IPS DF 6.9 (cell line): ENCODE results near the gene TMEM221.

Source experiments
- DNase-seq: peaks from one replicate; pipeline ENCODE4 v3.0.0-alpha.2; 2013; ENCODE audit warnings: low read depth, low spot score
- H3K27ac ChIP-seq: one replicate; pipeline ENCODE4 v1.5.1; 2013; ENCODE audit warnings: low read length, control low read depth
- H3K27me3 ChIP-seq: 2 replicates; pipeline ENCODE4 v1.6.1; 2013; ENCODE audit warnings: mild to moderate bottlenecking, low read length; ENCODE audit not compliant: control insufficient read depth, insufficient read depth
- H3K36me3 ChIP-seq: 2 replicates; pipeline ENCODE4 v1.6.1; 2013; ENCODE audit warnings: low read length; ENCODE audit not compliant: control insufficient read depth, insufficient read depth
- H3K4me1 ChIP-seq: 2 replicates; pipeline ENCODE4 v1.6.1; 2013; ENCODE audit warnings: low read length; ENCODE audit not compliant: control insufficient read depth, insufficient read depth
- H3K4me3 ChIP-seq: 2 replicates; pipeline ENCODE4 v1.5.1; 2013; ENCODE audit warnings: mild to moderate bottlenecking, low read length
- H3K9me3 ChIP-seq: 2 replicates; pipeline ENCODE4 v1.6.1; 2013; ENCODE audit warnings: low read length, inconsistent platforms; ENCODE audit not compliant: control insufficient read depth, insufficient read depth
- WGBS: extraction: QIAGEN DNeasy Blood & Tissue Kit; methylation state at CpG from one replicate; pipeline ENCODE4 v1.1.7; 2013; ENCODE audit warnings: mixed read lengths, missing lambda C conversion rate; ENCODE audit not compliant: insufficient read length, insufficient coverage; 5-methylcytosine and 5-hydroxymethylcytosine counted together

Gene TMEM221

DNA sequence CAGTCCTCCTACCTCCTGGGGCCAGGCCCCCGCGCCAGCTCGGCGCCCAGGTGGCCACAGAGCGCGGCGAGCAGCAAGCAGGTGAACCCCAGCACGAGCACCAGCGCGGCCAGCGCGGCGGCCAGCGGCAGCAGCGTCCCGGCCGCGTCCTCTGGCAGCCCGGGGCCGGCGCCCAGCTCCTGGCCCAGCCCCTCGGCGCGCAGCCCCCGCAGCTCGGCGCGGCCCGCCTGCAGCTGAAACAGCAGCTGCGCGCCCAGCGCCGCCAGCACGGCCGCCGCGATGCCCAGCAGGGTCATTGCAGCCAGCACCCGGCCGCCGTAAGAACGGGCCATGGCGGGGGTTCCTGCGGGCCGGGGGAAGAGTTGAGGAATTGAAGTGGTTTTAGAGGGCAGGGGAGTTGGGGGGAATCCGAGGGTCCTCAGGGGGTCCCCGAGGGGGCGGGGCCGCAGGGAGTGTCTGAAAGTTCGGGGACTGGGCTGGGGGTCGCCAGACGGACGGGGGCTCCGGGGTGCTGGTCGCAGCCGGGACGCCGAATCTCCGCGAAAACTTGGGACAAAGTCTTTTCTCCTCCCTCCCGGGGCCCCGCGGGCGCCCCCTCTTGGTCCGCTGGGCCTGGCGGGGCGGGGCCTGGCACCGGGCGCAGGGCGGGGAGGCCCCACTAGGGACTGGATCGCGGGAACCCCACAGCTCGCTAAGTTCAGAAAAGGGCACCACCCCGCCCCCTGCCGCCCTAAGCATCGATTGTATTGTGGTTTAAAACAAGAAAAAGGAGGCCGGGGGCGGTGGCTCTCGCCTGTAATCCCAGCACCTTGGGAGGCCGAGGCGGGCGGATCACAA, at the start of gene TMEM221:
Gene TMEM221 (minus strand): TSS at position 538 of the 837 bp plus-strand sequence. CDS start 206 bp downstream, at position 332.
- Histone ChIP-seq H3K9me3 (no peaks in the 10 kb centered on the region), H3K27ac (no peak within 1 kb of the TSS), H3K4me1 (no peaks in the 10 kb centered on the region), H3K4me3 (peak within 1 kb of the TSS; percentile 60; the same call in 1 of the 2 replicates), H3K36me3 (no peaks in the 10 kb centered on the region), H3K27me3 (peaks cover 5% of the 10 kb centered on the region; the same call in 1 of the 2 replicates)
- DNase-seq, result no peak
- no CpG with 5 or more reads among the region's 81 CpGs for WGBS

DNA sequence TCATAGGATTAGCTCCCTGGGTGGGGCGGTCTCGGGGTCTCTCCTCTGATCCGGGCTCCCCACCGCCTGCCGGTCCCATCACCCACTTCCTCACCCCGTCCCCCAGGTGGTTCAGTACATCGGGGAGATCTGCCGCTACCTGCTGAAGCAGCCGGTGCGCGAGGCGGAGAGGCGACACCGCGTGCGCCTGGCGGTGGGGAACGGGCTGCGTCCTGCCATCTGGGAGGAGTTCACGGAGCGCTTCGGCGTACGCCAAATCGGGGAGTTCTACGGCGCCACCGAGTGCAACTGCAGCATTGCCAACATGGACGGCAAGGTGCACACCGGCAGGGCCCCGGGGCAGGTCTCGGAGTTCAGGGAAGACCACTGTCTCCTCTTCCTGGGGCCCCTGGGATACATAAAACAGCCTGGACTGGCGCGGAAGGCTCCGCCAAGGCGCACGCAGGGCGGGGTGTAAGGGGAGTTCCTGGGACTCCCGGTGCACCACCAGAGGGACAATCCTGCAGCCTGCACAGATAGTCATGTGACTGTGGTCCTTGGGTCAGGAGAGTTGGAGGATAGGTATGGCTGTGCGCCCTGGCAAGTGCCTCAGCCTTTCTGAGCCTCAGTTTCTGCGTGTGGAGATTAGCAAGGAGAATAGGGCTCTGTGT, 48.8 kb upstream of the TMEM221 start:
- no peak overlapping the region for H3K27ac ChIP-seq
- H3K9me3 ChIP-seq, result no peaks in the 10 kb centered on the region
- H3K4me3 ChIP-seq, result no peak overlapping the region
- 0 out of 2 replicates have a peak, but pooled peaks cover 3% of the 10 kb centered on the region for H3K4me1 ChIP-seq
- no peak for DNase-seq
- no CpG with 5 or more reads among the region's 41 CpGs for WGBS
- H3K27me3 ChIP-seq, result no peaks in the 10 kb centered on the region
- no peaks in the 10 kb centered on the region for H3K36me3 ChIP-seq

DNA sequence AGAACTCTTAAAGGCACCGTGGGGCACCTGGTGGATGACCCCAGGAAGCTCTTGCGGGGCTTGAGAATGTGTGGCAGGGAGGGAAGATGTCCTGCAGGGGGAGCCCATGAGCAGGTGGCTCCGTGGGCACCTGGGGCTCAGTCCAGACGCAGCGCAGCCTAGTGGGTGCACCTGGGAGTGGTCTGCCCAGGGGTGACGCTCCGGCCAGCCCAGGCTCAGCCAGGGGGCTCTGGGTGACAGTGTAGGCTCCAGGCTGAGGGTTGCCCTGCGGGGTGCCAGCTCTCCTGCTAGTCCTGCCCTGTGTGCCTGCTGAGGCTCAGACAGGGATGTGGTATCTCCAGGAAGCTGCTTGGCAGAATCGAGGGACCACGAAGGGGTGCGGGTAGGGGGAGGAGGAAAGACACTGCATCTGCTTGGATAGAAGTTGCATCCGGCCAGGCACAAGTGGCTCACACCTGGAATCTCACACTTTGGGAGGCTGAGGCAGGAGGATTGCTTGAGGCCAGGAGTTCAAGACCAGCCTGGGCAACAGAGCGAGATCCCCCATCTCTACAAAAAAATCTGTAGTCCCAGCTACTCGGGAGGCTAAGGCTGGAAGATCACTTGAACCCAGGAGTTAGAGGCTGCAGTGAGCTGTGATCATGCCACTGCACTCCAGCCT, 48.0 kb upstream of the TMEM221 start:
- Histone ChIP-seq H3K27me3 (no peaks in the 10 kb centered on the region), H3K4me1 (0 out of 2 replicates have a peak, but pooled peaks cover 3% of the 10 kb centered on the region), H3K27ac (no peak overlapping the region), H3K9me3 (no peaks in the 10 kb centered on the region), H3K4me3 (no peak overlapping the region), H3K36me3 (no peaks in the 10 kb centered on the region)
- DNase-seq, result no peak
- no CpG with 5 or more reads among the region's 14 CpGs for WGBS

DNA sequence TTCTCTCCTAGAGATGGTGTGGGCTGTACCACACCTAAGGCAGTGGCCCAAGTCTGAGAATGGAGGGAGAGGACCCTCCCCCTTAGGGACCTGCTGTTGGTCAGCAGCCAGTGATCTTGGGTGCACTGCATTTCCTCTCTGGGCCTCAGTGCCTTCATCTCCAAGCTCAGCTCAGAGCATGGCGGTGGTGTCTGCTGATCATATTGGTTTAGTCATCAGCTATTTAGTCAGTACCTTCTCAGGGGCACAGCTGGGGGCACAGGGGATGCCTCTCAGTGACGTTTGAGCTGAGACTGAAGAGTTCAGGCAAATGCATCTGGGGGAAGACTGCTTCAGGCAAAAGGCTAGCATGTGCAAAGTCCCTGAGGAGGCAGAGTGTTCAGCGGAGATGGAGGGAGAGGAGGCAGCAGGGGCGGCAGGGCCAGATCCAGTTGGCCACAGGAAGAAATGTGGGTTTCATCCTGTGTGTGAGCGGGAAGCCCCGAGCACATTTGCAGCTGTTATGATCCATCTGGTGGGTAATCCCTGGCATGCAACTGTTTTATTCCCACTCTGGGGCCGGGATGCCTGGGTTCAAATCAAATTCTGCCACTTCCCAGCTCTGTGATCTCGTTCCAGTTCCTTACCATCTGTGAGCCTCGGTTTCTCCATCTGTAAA, 47.3 kb upstream of the TMEM221 start:
- no CpG with 5 or more reads among the region's 9 CpGs for WGBS
- no peaks in the 10 kb centered on the region for H3K36me3 ChIP-seq
- no peak for DNase-seq
- no peaks in the 10 kb centered on the region for H3K9me3 ChIP-seq
- no peak overlapping the region for H3K27ac ChIP-seq
- H3K4me3 ChIP-seq, result no peak overlapping the region
- 0 out of 2 replicates have a peak, but pooled peaks cover 3% of the 10 kb centered on the region for H3K4me1 ChIP-seq
- H3K27me3 ChIP-seq, result no peaks in the 10 kb centered on the region

DNA sequence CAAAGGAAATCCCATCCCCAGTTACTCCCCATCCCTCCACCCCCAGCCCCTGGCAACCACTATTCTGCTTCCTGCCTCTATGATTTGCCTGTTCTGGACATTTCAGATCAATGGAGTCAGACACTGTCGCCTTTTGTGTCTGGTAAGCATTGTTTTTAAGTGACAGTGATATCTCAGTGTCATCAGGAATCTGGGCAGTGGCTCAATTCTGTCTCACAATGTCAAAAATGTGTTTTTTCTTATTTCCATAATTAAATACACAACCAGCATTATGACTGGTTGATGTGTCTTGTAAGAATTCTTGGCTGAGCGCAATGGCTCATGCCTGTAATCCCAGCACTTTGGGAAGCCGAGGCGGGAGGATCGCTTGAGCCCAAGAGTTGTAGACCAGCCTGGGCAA, 42.8 kb upstream of the TMEM221 start:
- Histone ChIP-seq H3K4me3 (no peak overlapping the region), H3K27me3 (no peaks in the 10 kb centered on the region), H3K36me3 (no peaks in the 10 kb centered on the region), H3K4me1 (peaks cover 6% of the 10 kb centered on the region), H3K27ac (no peak overlapping the region), H3K9me3 (no peaks in the 10 kb centered on the region)
- no CpG with 5 or more reads among the region's 5 CpGs for WGBS
- no peak for DNase-seq

DNA sequence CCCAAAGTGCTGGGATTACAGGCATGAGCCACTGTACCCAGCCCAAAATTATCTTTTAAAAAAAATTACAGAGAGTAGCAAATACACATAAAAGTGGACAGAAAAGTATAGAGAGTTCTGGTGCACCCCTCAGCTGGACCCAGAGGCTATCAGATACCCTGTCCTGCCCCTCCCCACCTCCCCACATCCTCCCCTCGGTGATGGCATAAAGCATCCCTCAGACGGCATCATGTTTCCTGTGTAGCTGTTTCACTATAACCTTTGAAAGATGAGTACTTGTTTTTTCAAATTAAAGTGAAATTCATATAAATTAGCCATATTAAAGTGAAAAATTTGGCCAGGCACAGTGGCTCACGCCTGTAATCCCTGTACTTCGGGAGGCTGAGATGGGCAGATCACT, 41.9 kb upstream of the TMEM221 start:
- WGBS, result no CpG with 5 or more reads among the region's 4 CpGs
- H3K27me3 ChIP-seq, result no peaks in the 10 kb centered on the region
- no peaks in the 10 kb centered on the region for H3K36me3 ChIP-seq
- H3K4me3 ChIP-seq, result no peak overlapping the region
- H3K4me1 ChIP-seq, result peaks cover 6% of the 10 kb centered on the region
- no peak overlapping the region for H3K27ac ChIP-seq
- DNase-seq, result no peak
- H3K9me3 ChIP-seq, result no peaks in the 10 kb centered on the region

DNA sequence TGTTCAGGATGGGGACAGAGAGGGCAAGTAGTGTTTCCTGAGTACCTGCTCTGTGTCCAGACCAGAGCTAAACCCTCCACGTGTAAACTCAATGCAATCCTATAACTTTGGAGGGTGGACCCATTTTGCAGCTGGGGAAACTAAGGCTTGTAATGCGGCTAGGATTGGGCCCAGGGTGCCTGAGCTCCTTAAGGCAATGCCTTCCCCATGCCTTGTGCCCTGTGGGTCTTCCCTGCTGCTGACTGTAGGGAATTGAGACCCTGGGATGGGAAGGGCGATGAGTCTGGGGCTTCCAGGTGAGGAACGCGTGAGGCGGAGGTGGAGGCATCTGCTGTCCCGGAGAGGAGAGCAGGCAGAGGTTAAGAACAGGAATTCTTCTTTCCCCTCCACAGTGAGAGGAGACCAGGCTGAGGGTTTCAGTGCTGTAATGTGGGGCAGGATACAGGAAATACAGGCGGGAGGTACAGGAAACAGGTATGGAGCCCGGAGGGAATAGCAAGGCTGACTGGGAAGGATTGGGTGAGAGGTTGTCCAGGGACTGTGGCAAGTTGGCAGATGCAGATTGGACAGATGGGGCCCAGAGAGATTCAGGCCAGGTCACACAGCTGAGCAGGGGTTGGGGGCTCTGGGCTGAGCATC, 41.0 kb upstream of the TMEM221 start:
- DNase-seq, result no peak
- no peaks in the 10 kb centered on the region for H3K9me3 ChIP-seq
- H3K27ac ChIP-seq, result no peak overlapping the region
- peaks cover 6% of the 10 kb centered on the region for H3K4me1 ChIP-seq
- H3K27me3 ChIP-seq, result no peaks in the 10 kb centered on the region
- whole genome bisulfite sequencing, result no CpG with 5 or more reads among the region's 9 CpGs
- no peaks in the 10 kb centered on the region for H3K36me3 ChIP-seq
- H3K4me3 ChIP-seq, result no peak overlapping the region

DNA sequence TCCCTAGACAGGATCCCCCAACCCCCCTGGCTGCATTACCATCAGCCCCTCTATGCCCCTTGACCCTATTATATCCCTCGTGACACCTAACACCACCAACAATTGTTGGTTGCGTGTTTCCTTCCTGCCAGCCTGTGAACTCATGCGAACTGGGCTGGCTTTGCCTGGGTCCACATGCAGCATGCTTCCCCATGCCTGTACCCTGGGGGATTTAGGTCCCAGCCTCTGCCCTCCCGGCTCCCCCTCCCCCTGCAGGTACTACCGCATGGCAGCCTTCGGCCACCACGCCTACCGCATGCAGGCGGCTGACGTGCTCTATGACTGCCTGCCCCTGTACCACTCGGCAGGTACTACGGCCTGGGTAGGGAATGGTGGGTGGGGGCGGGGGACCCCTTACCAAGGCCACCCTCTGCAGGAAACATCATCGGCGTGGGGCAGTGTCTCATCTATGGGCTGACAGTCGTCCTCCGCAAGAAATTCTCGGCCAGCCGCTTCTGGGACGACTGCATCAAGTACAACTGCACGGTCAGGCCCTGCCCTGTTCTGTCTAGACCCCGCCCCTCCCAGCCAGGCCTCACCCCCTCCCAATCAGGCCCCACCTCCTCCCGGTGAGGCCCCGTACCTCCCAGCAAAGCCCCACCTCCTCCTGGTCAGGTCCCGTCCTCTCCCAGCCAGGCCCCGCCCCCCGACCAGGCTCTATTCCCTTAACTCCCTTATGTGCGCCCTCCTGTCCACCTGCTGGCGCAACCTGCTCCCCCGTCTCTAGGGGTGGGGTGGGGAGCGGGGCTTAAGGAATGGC, 40.3 kb upstream of the TMEM221 start:
- no peak for DNase-seq
- Histone ChIP-seq H3K36me3 (no peaks in the 10 kb centered on the region), H3K27ac (no peak overlapping the region), H3K27me3 (no peaks in the 10 kb centered on the region), H3K4me1 (peaks cover 6% of the 10 kb centered on the region), H3K9me3 (no peaks in the 10 kb centered on the region), H3K4me3 (peak overlapping the region; percentile 56; the same call in 1 of the 2 replicates)
- WGBS, result no CpG with 5 or more reads among the region's 31 CpGs

DNA sequence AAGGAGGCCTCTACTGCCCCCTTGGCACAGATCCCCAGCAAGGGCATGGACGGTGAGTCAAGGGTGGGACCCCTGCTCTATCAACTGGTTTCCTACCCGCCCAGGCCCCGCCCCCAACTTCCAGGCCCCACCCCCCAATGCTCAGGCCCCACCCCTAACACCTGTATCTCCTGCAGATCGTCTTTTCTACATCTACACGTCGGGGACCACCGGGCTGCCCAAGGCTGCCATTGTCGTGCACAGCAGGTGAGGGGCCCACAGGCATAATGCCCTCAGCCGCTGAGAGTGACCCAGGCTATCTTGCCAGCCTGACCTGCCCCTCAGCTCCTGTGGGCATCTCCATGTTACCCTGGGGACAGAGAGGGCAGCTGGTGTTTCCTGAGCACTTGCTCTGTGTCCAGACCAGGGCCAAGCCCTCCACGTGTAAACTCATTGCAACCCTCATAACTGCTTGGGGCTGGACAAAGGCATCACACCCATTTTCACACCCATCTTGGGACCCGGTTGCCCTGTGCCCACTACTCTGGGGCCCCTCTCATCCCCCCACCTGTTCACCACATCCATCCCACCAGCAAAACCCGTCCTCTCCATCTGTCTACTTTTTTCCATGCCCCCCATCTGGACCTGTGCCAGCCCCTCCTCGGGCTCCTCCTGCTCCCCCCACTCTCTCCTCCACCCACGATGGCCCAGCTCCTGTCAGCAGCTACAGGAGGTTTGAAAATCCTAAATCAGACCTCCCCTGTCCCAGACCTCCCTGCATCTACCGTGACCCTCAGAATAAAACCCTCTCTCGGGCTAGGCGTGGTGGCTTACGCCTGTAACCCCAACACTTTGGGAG, 39.0 kb upstream of the TMEM221 start:
- Histone ChIP-seq H3K4me3 (no peak overlapping the region), H3K27me3 (no peaks in the 10 kb centered on the region), H3K9me3 (no peaks in the 10 kb centered on the region), H3K4me1 (peaks cover 6% of the 10 kb centered on the region), H3K36me3 (no peaks in the 10 kb centered on the region), H3K27ac (no peak overlapping the region)
- WGBS, result no CpG with 5 or more reads among the region's 18 CpGs
- DNase-seq, result no peak
